GM12801 (cell line): ENCODE measurements around the gene PRODH2.

Experiments
- CTCF ChIP-seq: IDR thresholded peaks from one replicate; pipeline ENCODE4 v1.5.1; 2011; ENCODE audit warnings: control low read depth; ENCODE audit not compliant: insufficient read length; ENCODE audit errors: extremely low read depth

PRODH2 gene

GRCh38 chr19:35785339-35785627, 27.4 kb downstream of the PRODH2 start:
- no peak for TF ChIP-seq CTCF

- TF ChIP-seq CTCF = no peak
These were observed 27.9 kb downstream of the PRODH2 start for GRCh38 chr19:35784503-35785338.

GRCh38 chr19:35783469-35784434, 28.9 kb downstream of the PRODH2 start:
- TF ChIP-seq CTCF = no peak

- TF ChIP-seq CTCF = no peak
These were observed 30.1 kb downstream of the PRODH2 start for GRCh38 chr19:35782589-35782988.

GRCh38 chr19:35781650-35782049, 31.0 kb downstream of the PRODH2 start:
- no peak for TF ChIP-seq CTCF

- TF ChIP-seq CTCF = no peak
These were observed 31.9 kb downstream of the PRODH2 start for GRCh38 chr19:35780717-35781116.

GRCh38 chr19:35780058-35780457, 32.6 kb downstream of the PRODH2 start:
- no peak for TF ChIP-seq CTCF
